GM19467 (cell line): ENCODE measurements around the gene LMOD3.
A peak's percentile ranks its signal among the peaks of the same experiment; 100 is the strongest.

Experiments used
- ATAC-seq: cut with Tn5 transposase; IDR thresholded peaks from one replicate; pipeline ENCODE4 v1.9.1; 2021; ENCODE audit warnings: mild to moderate bottlenecking, moderate library complexity; ENCODE audit not compliant: unreplicated experiment

Gene LMOD3

DNA sequence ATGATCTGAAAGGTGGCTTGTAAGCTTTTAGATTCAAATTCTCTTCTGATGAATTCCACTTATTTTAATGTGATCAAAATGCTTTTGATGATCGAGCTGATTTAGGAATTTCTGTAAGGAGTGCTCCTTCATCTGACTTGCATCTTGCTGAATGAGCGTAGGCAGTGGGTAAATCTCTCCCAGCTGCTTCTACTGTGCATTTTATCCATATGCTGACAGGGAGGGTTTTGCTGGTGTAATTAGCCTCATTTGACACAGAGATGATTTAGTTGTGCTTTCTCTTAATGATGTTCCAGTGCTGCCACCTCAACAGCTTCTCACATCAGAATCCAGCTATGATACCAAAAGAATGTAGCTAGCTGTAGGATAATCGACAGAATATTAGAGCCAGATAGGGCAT, 3.8 kb upstream of the LMOD3 start:
- no peak for ATAC-seq

DNA sequence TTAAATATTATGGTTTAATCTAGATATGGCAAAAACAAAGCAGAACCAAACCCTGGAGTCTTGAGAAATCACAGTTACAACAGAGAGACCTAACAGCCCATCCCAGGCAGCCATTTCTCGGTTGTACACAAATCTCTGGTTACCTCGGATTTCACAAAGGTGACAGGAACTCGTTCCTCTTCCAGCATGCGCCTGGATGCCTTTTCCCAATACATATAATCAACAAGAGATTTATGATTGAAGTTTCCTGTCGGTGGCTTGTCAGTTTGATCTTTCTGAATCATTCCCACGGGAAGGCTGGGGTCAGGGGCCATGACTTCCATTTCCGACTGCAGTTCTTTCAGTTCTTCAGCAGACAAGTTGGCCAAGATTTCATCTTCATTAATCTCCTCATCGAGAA, 445 bp downstream of the LMOD3 start:
- no peak for ATAC-seq

DNA sequence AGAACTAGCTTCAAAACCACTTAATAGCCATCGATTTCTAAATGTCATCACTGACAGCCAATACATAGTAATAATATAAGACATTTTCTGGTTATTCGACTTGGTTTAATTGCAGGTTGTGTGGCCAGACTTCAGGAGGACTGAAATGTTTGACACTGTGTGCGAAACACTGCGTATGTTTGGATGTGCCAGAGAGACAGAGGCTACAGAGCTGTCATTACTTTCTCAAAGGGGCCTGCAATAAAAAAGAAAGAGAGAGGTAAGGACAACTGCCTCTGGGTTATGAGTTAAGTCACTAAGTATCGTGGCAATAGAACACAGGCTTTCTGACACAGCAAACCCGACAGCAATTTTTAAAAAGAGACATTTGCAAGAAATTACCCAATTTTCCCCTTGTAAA, 882 bp downstream of the LMOD3 start:
- ATAC-seq: no peak

DNA sequence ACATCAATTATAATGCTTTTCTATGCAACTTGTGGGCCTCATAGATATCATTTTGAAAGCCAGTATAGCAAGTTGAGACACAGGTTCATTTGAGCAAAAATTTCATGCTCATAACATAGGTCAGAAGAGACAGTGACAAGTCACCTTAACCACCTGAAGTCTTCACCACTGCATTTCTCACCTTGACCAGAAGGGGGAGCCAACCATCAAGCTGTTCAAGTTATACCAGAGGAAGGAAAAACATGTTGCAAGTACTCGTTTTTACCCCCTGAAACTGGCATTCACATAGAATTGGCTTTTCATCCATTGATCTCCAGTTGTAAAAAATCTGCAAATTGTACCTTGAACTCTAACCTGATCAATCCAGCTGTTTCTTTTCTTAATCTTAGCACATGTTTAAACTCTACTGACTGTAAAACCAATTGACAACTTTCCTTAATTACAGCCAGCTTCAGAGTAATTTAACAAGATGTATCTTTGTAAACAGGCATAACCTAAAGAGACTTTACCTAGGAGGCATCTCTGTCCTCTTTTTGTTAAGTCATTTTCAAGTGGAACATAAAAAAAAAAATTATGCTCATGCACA, 1.4 kb downstream of the LMOD3 start:
- ATAC-seq: peak; percentile 86

DNA sequence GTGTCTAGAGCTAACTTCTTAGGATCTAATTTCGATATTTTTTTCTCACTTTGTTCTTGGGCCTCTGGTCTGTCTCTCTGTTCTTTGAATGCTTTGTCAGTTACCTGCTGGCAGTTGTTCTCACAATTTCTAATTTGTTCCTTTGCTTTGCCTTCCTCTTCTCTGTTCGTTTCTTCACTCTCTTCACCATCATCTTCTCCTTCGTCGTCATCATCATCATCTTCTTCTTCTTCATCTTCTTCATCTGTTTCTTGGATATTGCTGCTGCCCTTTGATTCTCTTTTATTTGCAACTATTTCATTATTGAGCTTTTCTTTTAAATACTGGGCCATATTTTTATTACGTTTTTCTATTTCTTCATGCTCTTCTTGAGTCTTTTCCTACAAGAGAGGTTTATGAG, 2.7 kb downstream of the LMOD3 start:
- no peak for ATAC-seq

DNA sequence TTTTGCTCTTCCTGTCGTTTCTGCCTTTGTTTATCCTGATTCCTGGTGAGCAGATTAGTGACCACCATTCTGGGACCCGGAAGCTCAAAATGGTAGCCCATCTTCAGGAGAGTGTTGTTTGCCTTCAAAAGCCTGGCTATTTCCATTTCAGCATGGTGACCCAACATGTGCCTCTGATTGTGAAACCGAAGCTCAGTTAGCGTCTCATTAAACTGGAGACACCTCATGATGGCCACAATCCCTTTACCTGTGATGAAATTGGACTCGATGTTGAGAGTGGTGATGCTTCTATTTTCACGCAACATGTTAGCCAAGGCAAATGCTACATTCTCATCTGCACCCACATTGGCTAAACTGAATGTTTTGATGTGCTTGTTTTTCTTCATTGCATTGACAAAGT, 3.3 kb downstream of the LMOD3 start:
- no peak for ATAC-seq

DNA sequence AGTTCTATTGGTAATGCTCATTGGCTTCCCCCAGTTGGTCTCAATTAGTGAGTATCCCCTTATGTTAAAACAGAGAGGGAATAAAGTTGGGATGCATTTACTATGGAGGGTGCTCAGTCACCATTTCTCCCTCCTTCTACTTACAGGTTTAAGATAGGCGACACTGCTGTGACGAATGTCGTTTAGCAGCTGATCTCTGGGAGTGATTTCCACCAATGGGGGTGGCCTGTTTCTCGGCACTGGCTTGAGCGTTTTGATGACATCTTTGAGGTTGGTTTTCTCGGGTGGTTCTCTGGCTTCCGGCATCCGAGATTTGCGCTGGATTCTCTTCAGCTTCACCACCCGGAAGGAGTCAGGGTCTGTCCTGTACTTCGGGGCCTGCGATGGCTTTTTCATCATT, 3.8 kb downstream of the LMOD3 start:
- ATAC-seq: no peak

DNA sequence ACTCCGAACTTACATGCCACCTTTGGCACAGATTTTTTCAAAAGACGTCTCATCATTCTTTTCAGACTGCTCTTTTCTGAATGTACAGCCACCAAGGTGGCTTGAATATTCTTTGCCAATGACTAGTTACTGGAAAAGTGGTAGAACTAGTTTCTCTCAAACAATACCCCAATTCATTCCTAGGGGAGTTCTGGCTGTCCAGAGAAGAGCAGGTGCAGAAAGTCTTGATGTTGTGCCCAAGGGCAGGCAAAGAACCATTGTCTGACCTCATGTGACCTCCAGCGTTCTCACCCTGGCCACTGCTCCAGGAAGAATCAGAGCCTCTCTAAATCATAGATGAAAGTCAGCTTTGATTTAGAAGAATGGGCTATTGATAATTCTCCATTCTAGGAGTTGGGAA, 5.5 kb downstream of the LMOD3 start:
- ATAC-seq: no peak

DNA sequence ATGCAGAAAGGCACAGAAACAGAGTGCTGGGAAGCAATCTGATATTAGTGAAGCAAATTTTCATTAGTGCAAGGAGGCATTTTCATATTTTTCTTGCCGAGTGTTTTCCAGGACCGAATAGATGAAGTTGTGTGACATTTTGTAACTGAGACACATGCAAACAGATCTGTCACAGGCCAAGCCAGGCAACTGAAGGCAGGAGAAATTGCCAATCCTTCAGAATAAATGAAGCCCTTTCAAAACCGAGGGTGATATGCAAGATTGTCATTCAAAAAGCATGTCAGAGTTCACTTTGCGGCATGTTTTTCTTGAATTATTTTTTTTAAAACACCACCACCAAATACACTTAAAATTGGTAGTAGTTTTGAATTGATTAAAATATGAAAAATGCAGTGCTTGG, 6.2 kb downstream of the LMOD3 start:
- no peak for ATAC-seq

DNA sequence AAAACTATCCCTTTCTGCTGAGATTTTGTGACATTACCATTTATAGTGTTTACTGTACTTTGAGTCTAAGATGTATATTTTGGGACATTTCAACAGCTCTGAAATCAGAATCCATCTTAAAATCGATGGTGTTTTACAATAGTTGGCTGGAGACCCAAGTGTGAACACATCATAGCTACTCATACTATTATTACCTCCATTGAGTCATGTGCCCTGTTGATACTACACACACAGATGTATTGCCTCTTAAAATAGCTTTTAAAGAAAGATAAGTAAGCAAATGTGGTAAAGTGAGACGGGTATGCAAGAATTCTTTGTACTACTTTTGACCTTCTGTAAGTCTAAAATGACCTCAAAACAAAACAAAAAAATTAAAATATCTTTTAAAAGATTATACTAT, 6.7 kb downstream of the LMOD3 start:
- ATAC-seq: no peak

DNA sequence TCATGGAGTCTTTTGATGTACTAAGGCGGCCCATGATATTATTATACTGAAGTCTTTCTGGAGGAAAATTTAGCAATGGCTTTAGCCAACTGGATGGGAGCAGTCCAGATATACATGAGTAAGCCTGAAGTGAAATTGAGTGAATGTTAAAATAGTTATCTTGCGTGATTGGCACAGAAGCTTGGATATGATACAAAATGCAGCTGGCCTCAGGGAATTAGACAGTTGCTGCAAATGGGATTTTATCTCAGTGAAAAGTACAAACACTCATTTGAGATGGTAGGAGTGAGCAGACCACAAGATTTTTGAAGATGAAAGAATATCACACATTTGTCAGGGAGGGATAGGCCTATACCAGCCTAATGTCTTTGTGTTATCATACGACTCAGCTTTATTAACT, 8.9 kb downstream of the LMOD3 start:
- no peak for ATAC-seq

DNA sequence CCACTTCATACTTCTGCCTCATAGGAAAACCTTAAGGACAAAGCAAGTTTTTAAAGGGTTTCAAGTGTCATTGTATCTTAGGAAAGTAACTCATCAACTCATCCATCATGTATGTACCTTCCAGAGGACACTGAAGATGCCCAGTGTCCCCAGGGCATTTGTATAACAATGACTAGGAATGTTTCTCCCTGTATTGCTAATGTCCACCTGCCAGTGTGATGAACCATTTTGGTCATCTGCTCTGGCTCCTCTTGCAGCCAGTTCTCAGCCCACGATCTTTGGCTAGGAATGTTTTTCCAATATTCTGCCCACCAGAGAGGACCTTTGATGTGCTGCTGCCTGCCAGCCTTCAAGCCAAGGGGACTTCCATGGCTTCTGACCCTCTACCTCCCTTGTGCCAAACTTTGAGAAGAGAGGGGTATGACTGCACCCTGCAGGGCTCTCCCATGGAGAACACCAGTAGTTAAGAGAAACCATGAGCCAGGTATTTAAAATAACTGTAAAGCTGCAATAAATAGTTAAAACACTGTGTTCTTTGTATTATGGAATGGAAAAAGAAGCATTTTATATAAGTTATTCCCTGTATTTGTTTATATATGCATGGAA, 11.4 kb downstream of the LMOD3 start:
- no peak for ATAC-seq

DNA sequence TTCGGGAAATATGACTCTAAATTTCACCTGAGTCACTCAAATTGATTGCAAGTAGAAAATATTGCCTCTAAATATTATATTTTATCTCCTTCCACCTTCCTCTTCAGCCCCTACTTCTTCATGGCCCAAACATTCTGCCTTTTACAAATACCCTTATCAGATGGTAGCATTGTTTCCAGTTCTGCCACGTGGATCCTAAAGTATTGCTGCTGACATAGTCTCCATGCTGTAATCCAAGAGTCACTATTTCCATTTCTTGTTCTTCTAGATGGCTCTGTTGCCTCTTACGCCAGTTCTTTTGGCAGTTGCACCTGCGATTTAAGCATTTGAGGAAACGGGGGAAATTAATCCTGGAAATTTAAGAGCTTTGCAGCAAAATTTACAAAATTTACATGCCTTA, 13.6 kb downstream of the LMOD3 start:
- ATAC-seq: no peak

DNA sequence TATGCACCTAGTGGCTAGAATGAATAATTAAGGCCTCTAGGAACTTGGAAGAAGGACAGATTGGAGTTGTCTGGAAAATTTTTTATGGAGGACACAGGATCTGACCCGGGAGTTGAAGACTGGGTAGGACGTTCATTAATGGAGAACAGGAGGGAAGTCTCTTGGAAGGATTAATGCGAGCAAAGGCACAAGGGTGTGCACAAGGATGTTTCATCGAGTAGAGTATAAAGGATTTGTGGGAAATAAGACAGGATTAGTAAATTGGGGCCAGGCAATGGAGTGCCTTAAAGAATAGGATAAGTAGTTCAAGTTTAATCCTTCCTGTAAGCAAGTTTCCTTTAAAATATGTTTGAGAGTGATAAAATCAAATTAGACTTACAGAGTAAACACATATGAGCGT, 14.6 kb downstream of the LMOD3 start:
- no peak for ATAC-seq

DNA sequence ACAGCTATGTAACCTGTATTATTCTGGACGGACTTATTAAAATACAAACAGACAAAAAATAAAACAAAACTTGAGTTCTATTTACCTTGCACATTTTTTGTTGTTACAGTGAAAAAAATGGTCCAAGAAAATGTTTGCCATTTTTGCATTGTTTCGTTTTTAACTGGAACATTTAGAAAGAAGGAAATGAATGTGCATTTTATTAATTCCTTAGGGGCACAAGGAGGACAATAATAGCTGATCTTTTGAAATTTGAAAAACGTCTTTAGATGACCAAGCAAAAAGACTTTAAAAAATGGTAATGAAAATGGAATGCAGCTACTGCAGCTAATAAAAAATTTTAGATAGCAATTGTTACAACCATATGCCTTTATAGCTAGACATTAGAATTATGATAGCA, 17.1 kb downstream of the LMOD3 start:
- ATAC-seq: no peak

DNA sequence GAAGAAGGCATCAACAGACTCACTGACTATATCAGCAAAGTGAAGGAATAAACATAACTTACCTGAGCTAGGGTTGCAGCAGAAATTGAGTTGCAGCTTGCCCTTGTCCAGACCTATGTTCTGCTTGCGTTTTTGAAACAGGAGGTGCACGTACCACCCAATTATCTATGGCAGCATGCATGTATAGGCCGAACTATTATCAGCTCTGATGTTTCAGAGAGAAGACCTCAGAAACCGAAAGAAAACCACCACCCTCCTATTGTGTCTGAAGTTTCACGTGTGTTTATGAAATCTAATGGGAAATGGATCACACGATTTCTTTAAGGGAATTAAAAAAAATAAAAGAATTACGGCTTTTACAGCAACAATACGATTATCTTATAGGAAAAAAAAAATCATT, 17.8 kb downstream of the LMOD3 start:
- ATAC-seq: no peak

DNA sequence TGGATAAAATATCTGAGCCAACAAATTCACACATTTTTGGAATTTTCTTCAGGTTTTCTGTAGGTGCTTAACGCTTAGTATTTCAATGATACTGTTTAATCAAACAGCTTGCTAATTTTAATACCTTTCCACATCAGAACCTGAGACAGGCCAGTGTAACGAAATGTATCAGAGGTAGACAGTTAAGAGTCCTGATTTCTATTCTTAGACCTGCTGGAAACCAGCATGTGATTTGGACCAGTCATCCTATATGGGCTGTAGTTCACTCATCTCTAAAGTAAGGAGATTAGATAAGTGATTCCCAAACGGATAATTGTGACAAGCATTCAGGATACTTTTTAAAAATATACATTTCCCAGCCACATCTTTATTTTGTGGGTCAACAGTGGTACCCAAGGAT, 19.3 kb downstream of the LMOD3 start:
- ATAC-seq: no peak

DNA sequence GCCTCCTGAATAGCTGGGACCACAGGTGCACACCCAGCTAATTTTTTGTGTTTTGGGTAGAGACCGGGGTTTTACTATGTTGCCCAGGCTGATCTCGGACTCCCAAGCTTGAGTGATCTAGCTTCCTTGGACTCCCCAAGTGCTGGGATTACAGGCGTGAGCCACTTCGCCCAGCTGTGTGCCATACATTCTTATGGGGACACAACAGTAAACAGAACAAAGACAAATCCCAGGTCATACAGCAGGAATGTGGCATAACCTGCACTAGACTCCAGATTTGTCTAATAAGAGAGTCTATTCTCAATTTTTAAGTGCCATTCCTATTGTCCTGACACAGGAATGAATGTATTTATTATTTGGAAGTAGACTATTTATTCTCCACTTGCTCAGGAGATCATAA, 20.0 kb downstream of the LMOD3 start:
- no peak for ATAC-seq

DNA sequence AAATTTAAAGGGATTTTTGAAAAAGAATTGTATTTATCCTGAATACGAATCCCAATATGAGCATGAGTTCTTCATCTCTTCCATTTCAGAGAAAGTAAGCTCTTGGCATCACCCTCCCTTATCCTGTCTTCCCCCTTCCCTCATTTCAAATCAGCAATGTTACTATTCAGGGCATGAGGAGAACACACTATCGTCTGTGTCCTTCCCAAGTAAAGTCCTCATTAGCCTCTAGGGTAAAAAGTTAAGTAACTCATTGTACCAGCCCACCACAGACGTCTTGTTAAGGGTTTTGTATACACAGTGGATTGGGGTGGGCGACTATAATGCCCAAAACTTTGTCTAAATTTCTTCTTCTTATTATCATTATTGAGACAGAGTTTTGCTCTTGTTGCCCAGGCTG, 22.8 kb downstream of the LMOD3 start:
- ATAC-seq: no peak

DNA sequence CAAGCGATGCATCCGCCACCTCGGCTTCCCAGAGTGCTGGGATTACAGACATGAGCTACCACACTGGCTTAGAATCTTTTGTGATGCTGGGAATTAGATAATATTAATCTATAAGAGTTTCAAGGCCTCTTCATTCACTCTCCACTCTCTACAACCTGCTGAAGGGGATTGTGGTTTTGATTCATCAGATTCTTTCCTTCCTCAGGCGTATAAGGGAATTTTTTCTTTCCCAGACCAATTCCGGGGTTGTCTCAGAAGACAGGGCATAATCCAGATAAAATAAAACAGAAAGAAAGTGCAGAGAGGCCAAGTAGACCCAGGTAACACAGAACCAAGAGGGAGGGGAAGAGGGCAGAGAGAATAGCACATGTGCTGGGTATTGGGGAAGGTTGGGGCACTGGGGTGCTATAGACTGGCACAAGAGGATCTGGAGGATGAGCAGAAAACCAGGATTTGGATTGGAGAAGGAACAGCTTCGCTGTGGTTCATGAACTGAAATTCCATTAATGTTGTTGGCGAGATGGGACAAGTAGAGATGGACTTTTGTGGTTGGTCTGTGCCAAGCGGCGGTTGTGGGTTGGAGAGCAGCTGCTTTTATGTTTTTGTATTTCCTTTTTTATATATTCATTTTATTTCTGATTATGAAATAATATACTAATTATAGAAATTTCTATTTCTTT, 24.8 kb downstream of the LMOD3 start:
- ATAC-seq: no peak

DNA sequence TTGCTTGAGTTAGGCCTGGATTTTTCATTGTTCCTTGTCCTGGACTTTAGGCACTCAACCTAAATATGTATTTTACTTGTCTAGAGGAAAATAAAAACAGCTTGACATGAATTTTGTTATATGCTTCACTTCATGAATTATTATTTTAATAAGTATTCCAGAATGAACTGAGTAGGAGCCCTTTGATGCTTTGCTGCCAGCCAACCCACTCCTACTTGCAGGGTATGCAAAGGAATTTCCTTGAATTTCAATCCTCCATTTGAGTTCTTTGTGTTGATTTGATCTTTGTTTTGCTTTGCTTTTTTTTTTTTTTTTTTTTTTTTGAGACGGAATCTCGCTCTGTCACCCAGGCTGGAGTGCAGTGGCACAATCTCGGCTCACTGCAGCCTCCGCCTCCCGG, 26.1 kb downstream of the LMOD3 start:
- no peak for ATAC-seq

DNA sequence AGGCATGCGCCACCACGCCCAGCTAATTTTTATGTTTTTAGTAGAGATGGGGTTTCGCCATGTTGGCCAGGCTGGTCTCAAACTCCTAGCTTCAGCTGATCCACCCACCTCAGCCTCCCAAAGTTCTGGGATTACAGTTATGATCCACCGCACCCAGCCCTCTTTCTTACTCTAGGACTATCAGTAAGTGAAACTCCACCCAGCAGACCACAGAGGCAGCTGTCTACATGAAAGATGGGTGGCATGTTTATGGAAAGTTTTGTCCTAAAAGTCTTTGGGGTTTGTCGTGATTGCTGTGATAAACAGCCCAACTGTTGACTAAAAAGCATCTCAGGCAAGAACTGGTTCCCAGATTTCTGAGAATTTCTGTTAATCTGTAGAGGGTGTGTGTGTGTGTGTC, 26.8 kb downstream of the LMOD3 start:
- no peak for ATAC-seq
